RCC 7860 (cell line): Measurements from ENCODE around the gene DZIP1L.
"Not testable (repeated sequence)": the region's sequence is repeated elsewhere in the genome, so short reads cannot be mapped to it uniquely, and the experiment has no call there.

Experiments
- DNase-seq: peaks from one replicate; pipeline ENCODE4 v3.0.0-alpha.2; 2015; ENCODE audit warnings: low spot score
- FAIRE-seq: peaks from 2 replicates; lab custom pipeline; 2012; peaks lifted over from hg19 to GRCh38; lab: Jason Lieb, UNC

Gene DZIP1L

GRCh38 chr3:138114431-138114918, 933 bp downstream of the DZIP1L start:
- DNase-seq, result peak; percentile 64
- no peak for FAIRE-seq

- FAIRE-seq (peak; percentile 84), DNase-seq (peak; percentile 85)
Measured at GRCh38 chr3:138113326-138113725, 2.1 kb downstream of the DZIP1L start.

GRCh38 chr3:138112362-138112761, 3.0 kb downstream of the DZIP1L start:
- FAIRE-seq, result no peak
- peak; percentile 10 for DNase-seq

GRCh38 chr3:138105598-138105997, 9.8 kb downstream of the DZIP1L start:
- FAIRE-seq (no peak), DNase-seq (no peak)

- FAIRE-seq (no peak), DNase-seq (no peak)
Measured at GRCh38 chr3:138103466-138103865, 11.9 kb downstream of the DZIP1L start.

GRCh38 chr3:138101351-138101940, 14.0 kb downstream of the DZIP1L start:
- FAIRE-seq, DNase-seq: not testable (repeated sequence)

GRCh38 chr3:138099417-138099816, 16.0 kb downstream of the DZIP1L start:
- DNase-seq (no peak), FAIRE-seq (no peak)

GRCh38 chr3:138097192-138098172, 17.9 kb downstream of the DZIP1L start:
- FAIRE-seq (no peak), DNase-seq (no peak)

GRCh38 chr3:138093721-138094120, 21.7 kb downstream of the DZIP1L start:
- FAIRE-seq, result no peak

GRCh38 chr3:138092023-138092422, 23.4 kb downstream of the DZIP1L start:
- FAIRE-seq (peak; percentile 33), DNase-seq (peak; percentile 23)

More at GRCh38 chr3:138093721-138094120, 21.7 kb downstream of the DZIP1L start:
- DNase-seq, result no peak

- peak; percentile 45 for DNase-seq
- FAIRE-seq, result no peak
Measured at GRCh38 chr3:138089091-138089490, 26.3 kb downstream of the DZIP1L start.

GRCh38 chr3:138085745-138086144, 29.7 kb downstream of the DZIP1L start:
- not testable (repeated sequence) for FAIRE-seq, DNase-seq

GRCh38 chr3:138084196-138084595, 31.2 kb downstream of the DZIP1L start:
- DNase-seq (no peak), FAIRE-seq (no peak)

GRCh38 chr3:138082992-138083386, 32.4 kb downstream of the DZIP1L start:
- FAIRE-seq (no peak), DNase-seq (no peak)

- DNase-seq (peak; percentile 82), FAIRE-seq (peak; percentile 90)
Measured at GRCh38 chr3:138082085-138082991, 33.1 kb downstream of the DZIP1L start.

GRCh38 chr3:138081371-138082084, 33.9 kb downstream of the DZIP1L start:
- FAIRE-seq (no peak), DNase-seq (no peak)

GRCh38 chr3:138079901-138080300, 35.5 kb downstream of the DZIP1L start:
- FAIRE-seq (no peak), DNase-seq (no peak)

- FAIRE-seq, result peak; percentile 97
Measured at GRCh38 chr3:138078901-138079344, 36.5 kb downstream of the DZIP1L start.

GRCh38 chr3:138078096-138078495, 37.3 kb downstream of the DZIP1L start:
- DNase-seq (peak; percentile 83), FAIRE-seq (peak; percentile 89)

More at GRCh38 chr3:138078901-138079344, 36.5 kb downstream of the DZIP1L start:
- peak; percentile 94 for DNase-seq

GRCh38 chr3:138072796-138073195, 42.6 kb downstream of the DZIP1L start:
- FAIRE-seq (no peak), DNase-seq (no peak)
